ENCODE measurements around the gene SUGP2.

SUGP2 gene

GRCh38 chr19:18948075-18948975 is 85.0 kb downstream of the SUGP2 start:
- DNase-seq: no peak

DNA sequence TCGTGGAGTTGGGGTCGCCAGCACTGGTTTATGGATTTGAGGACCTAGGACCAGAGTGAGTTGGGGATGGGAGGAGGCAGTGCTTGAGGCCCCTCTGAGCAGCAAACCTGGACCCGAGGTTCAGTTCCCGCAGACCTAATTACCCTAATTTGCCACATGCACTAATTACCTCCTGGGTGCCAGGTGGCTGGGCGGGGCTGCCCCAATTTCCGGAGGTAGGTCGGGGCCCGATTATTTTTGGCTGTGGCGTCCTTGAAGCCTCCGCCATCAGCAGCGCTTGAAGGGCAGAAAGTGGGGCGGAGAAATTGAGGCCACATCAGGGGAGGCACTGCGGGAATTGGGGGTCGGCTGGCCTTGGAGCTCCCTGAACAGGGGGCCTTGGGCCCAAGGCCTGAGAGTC is 86.4 kb downstream of the SUGP2 start:
- no peak for DNase-seq

DNA sequence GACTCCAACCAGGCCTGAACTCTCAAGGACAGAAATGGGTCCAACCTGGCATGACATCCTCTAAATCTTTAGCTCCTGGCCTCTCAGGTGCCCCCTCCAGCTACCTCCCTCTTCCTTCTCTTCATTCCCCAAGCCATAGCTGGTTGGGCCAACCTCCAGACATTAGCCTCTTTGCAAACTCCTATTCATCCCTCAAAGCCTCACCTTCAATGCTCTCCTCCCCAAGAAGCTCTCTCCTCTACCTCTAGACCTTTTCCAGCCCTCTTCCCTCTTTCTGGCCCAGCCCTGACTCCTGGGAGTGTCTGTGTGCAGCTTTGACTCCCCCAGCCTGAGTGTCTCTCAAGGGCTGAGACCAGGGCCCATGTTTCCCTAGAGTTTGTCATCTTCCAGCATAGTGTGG is 87.0 kb downstream of the SUGP2 start:
- no peak for DNase-seq

- DNase-seq: no peak
Observed at GRCh38 chr19:18945297-18945696, 88.0 kb downstream of the SUGP2 start.

- no peak for DNase-seq
Observed at GRCh38 chr19:18943465-18943864, 89.9 kb downstream of the SUGP2 start.

- DNase-seq: no peak
Observed at GRCh38 chr19:18942692-18943091, 90.6 kb downstream of the SUGP2 start.

- no peak for DNase-seq
Observed at GRCh38 chr19:18941628-18942354, 91.5 kb downstream of the SUGP2 start.
